Ramos (cell line): Measurements from ENCODE around the gene WDR7.

Source experiments
- in situ Hi-C: fragments of 300-500 bp; cut with MboI; formaldehyde crosslinking; loops from one replicate; pipeline ENCODE4 v1.14.3; 2022; ENCODE audit warnings: low sequenced_read_pairs; ENCODE audit not compliant: unreplicated experiment

The WDR7 gene

GRCh38 chr18:56650944-56651770 is at the start of gene WDR7:
Gene WDR7 (plus strand): TSS chr18:56651359. CDS start chr18:56672516, 21,157 bp downstream.
- in situ Hi-C loops: no loop called here

- in situ Hi-C loops: no loop called here
These were observed 44.5 kb upstream of the WDR7 start for GRCh38 chr18:56606618-56607017.

- in situ Hi-C loops: no loop called here
These were observed 35.2 kb upstream of the WDR7 start for GRCh38 chr18:56615738-56616520.

- in situ Hi-C loops: loop anchor here (25.0 kb wide), 3 partner anchors 984 to 1191 kb away; partner anchors contain the start of genes NARS1 and TCF4
These were observed 23.2 kb upstream of the WDR7 start for GRCh38 chr18:56627991-56628390.

GRCh38 chr18:56632070-56633022 is 18.8 kb upstream of the WDR7 start:
- in situ Hi-C loops: loop anchor here (25.0 kb wide), 3 partner anchors 980 to 1195 kb away; partner anchors contain the start of genes NARS1 and TCF4

- in situ Hi-C loops: loop anchor here (25.0 kb wide), 3 partner anchors 977 to 1198 kb away; partner anchors contain the start of genes NARS1 and TCF4
These were observed 16.2 kb upstream of the WDR7 start for GRCh38 chr18:56635007-56635406.

- in situ Hi-C loops: loop anchor here (25.0 kb wide), 3 partner anchors 975 to 1200 kb away; partner anchors contain the start of genes NARS1 and TCF4
These were observed 14.0 kb upstream of the WDR7 start for GRCh38 chr18:56637176-56637575.

- in situ Hi-C loops: loop anchor here (25.0 kb wide), 3 partner anchors 975 to 1200 kb away; partner anchors contain the start of genes NARS1 and TCF4
These were observed 13.4 kb upstream of the WDR7 start for GRCh38 chr18:56637711-56638231.

GRCh38 chr18:56638232-56639103 is 12.7 kb upstream of the WDR7 start, which contains the start of gene TXNL1:
Gene TXNL1 (minus strand): TSS chr18:56638592. CDS start chr18:56638440, 152 bp downstream.
- in situ Hi-C loops: loop anchor here (25.0 kb wide), 3 partner anchors 974 to 1201 kb away; partner anchors contain the start of genes NARS1 and TCF4

- in situ Hi-C loops: loop anchor here (25.0 kb wide), 3 partner anchors 973 to 1202 kb away; partner anchors contain the start of genes NARS1 and TCF4
These were observed 12.1 kb upstream of the WDR7 start for GRCh38 chr18:56639104-56639381.

GRCh38 chr18:56639571-56639970 is 11.6 kb upstream of the WDR7 start:
- in situ Hi-C loops: loop anchor here (25.0 kb wide), 3 partner anchors 973 to 1202 kb away; partner anchors contain the start of genes NARS1 and TCF4

- in situ Hi-C loops: loop anchor here (25.0 kb wide), 3 partner anchors 970 to 1205 kb away; partner anchors contain the start of genes NARS1 and TCF4
These were observed 9.3 kb upstream of the WDR7 start for GRCh38 chr18:56641714-56642337.

GRCh38 chr18:56643381-56643780 is 7.8 kb upstream of the WDR7 start:
- in situ Hi-C loops: loop anchor here (25.0 kb wide), 3 partner anchors 969 to 1206 kb away; partner anchors contain the start of genes NARS1 and TCF4

- in situ Hi-C loops: loop anchor here (25.0 kb wide), 3 partner anchors 967 to 1208 kb away; partner anchors contain the start of genes NARS1 and TCF4
These were observed 5.6 kb upstream of the WDR7 start for GRCh38 chr18:56645415-56646016.

GRCh38 chr18:56647071-56647470 is 4.1 kb upstream of the WDR7 start:
- in situ Hi-C loops: loop anchor here (25.0 kb wide), 3 partner anchors 965 to 1210 kb away; partner anchors contain the start of genes NARS1 and TCF4

- in situ Hi-C loops: loop anchor here (25.0 kb wide), 3 partner anchors 964 to 1211 kb away; partner anchors contain the start of genes NARS1 and TCF4
These were observed 2.9 kb upstream of the WDR7 start for GRCh38 chr18:56647951-56648893.
